ENCODE results near the gene MRM3.

MRM3 gene

DNA sequence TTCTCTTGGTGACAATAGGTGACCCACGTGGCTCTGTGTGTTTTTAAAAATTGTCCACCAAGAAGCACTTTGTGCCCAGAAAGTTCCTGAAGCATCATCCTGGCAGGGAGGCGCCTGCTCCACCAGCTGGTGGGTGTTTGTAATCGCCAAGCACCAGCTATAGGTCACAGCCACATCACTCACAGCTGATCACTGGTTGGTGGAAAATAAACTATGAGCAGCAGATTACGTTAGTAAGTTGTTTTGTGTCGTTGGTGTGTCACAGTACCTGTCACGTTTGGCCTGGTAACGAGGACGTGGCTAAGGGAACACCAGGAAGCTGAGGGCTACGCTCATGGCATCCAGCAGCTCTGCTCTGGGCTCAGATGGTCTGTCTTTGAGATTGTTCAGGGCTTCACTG, 10.1 kb downstream of the MRM3 start:
- no peak overlapping the region for H2BK5ac ChIP-seq (ENCODE audit: low read length)
- no peak overlapping the region for H3K27ac ChIP-seq (replicated peaks; ENCODE audit: low read length)
- H4K8ac ChIP-seq (ENCODE audit: low read depth, low read length): no peak overlapping the region
- H2BK12ac ChIP-seq (ENCODE audit: low read length): no peak overlapping the region
- H3K79me1 ChIP-seq (ENCODE audit: low read depth, low read length): peaks cover 4% of the 10 kb centered on the region
- peaks cover 3 to 12% of the 10 kb centered on the region in 2 donors for H3K4me1 ChIP-seq (ENCODE audit: control insufficient read depth in 2 of 2, insufficient read depth in 1 of 2, low read depth in 1 of 2, low read length in 2 of 2)
- H2BK15ac ChIP-seq (ENCODE audit: low read length): no peak overlapping the region
- no peak overlapping the region for H2BK120ac ChIP-seq (ENCODE audit: low read depth, low read length)
- DNase-seq (ENCODE audit: low spot score): no peak
- WGBS, 2 donors (ENCODE audit: extremely low coverage in 2 of 2, insufficient read length in 2 of 2, insufficient replicate concordance in 1 of 2): no CpG with 5 or more reads among the region's 9 CpGs
- H3K14ac ChIP-seq (ENCODE audit: low read length): no peak overlapping the region
- H3K9ac ChIP-seq (ENCODE audit: low read depth, low read length, poor library complexity): no peak overlapping the region
- H3K9me3 ChIP-seq (replicated peaks in 1 of 2; ENCODE audit: control insufficient read depth in 2 of 2, insufficient read depth in 1 of 2, low read depth in 1 of 2, low read length in 2 of 2): no peaks in the 10 kb centered on the region
- peaks cover 36 to 76% of the 10 kb centered on the region in 2 donors for H3K36me3 ChIP-seq (replicated peaks in 1 of 2; ENCODE audit: control insufficient read depth in 2 of 2, insufficient read depth in 2 of 2, low read length in 2 of 2)
- H3K4me2 ChIP-seq (ENCODE audit: insufficient read depth, low read length, poor library complexity, severe bottlenecking): no peak overlapping the region
- no peak overlapping the region for H2AK5ac ChIP-seq (ENCODE audit: low read depth, low read length)
- H4K91ac ChIP-seq (ENCODE audit: low read depth, low read length, poor library complexity): no peak overlapping the region
- H3K23ac ChIP-seq (ENCODE audit: low read depth, low read length, poor library complexity): no peak overlapping the region
- no peak overlapping the region for H3K4ac ChIP-seq (ENCODE audit: low read length)
- no peak overlapping the region for H3K18ac ChIP-seq (ENCODE audit: low read length)
- no peak overlapping the region for H3K4me3 ChIP-seq (ENCODE audit: low read length in 2 of 2)
- H3K27me3 ChIP-seq (ENCODE audit: control insufficient read depth in 3 of 3, insufficient read depth in 3 of 3, low read depth in 1 of 3, low read length in 3 of 3): no peaks in the 10 kb centered on the region
- H2AFZ ChIP-seq (ENCODE audit: low read length): no peak overlapping the region

DNA sequence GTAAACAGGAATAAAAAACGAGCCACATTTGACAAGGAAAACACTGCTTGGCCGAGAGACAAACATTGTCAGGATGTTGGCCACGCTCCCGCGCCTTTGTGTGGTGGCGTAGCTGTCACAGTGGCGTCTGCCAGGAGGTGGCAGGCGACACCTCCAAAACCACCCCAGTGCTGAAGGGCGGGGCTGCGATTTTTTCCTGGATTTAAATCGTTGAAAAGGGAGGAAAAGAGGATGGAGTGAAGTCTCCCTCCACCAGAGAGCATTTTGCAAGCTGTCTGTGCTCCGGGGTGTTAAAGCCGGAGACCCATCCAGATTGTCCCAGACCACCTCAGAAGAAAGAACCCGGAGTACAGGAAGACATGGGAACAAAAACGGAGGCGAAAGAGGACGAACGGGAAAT, 12.7 kb downstream of the MRM3 start:
- H4K91ac ChIP-seq (ENCODE audit: low read depth, low read length, poor library complexity): no peak overlapping the region
- H2BK15ac ChIP-seq (ENCODE audit: low read length): peak overlapping the region; percentile 63
- no peak overlapping the region for H2BK12ac ChIP-seq (ENCODE audit: low read length)
- H4K8ac ChIP-seq (ENCODE audit: low read depth, low read length): no peak overlapping the region
- no peak overlapping the region for H3K18ac ChIP-seq (ENCODE audit: low read length)
- H2AK5ac ChIP-seq (ENCODE audit: low read depth, low read length): peak overlapping the region; percentile 41
- H2BK5ac ChIP-seq (ENCODE audit: low read length): peak overlapping the region; percentile 84
- WGBS, 2 donors (ENCODE audit: extremely low coverage in 2 of 2, insufficient read length in 2 of 2, insufficient replicate concordance in 1 of 2): no CpG with 5 or more reads among the region's 18 CpGs
- DNase-seq (ENCODE audit: low spot score): peak; percentile 70
- no peak overlapping the region for H3K9ac ChIP-seq (ENCODE audit: low read depth, low read length, poor library complexity)
- no peak overlapping the region for H2AFZ ChIP-seq (ENCODE audit: low read length)
- H3K23ac ChIP-seq (ENCODE audit: low read depth, low read length, poor library complexity): no peak overlapping the region
- no peak overlapping the region for H3K14ac ChIP-seq (ENCODE audit: low read length)
- H2BK120ac ChIP-seq (ENCODE audit: low read depth, low read length): no peak overlapping the region
- peaks cover 4% of the 10 kb centered on the region for H3K79me1 ChIP-seq (ENCODE audit: low read depth, low read length)
- H3K4me3 ChIP-seq (ENCODE audit: low read length in 2 of 2): no peak overlapping the region
- H3K27me3 ChIP-seq (ENCODE audit: control insufficient read depth in 3 of 3, insufficient read depth in 3 of 3, low read depth in 1 of 3, low read length in 3 of 3): no peaks in the 10 kb centered on the region
- no peak overlapping the region for H3K27ac ChIP-seq (replicated peaks; ENCODE audit: low read length)
- H3K4ac ChIP-seq (ENCODE audit: low read length): no peak overlapping the region
- peaks cover 29 to 74% of the 10 kb centered on the region in 2 donors for H3K36me3 ChIP-seq (replicated peaks in 1 of 2; ENCODE audit: control insufficient read depth in 2 of 2, insufficient read depth in 2 of 2, low read length in 2 of 2)
- no peak overlapping the region for H3K4me2 ChIP-seq (ENCODE audit: insufficient read depth, low read length, poor library complexity, severe bottlenecking)
- H3K4me1 ChIP-seq (ENCODE audit: control insufficient read depth in 2 of 2, insufficient read depth in 1 of 2, low read depth in 1 of 2, low read length in 2 of 2): peaks cover 7 to 12% of the 10 kb centered on the region in 2 donors
- H3K9me3 ChIP-seq (replicated peaks in 1 of 2; ENCODE audit: control insufficient read depth in 2 of 2, insufficient read depth in 1 of 2, low read depth in 1 of 2, low read length in 2 of 2): no peaks in the 10 kb centered on the region

DNA sequence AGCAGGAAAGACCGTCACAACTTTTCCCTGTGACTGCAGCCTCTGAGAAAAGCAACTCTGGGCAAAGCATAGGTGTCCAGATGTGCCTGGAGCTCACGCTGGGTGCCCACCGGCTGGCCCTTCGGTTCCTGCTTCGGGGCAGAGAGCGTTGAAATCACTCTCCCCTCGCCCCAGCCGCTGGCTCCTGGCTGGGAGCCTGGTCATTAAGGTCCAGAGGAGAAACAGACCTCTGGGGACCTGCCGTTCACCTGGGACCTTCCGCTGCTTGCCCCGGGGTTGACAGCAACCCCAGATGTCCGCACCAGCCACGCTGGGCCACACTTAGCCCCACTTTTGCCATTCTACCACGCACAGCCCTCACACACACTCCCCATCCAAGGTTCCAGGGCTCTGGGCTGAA, 13.1 kb downstream of the MRM3 start:
- Histone ChIP-seq H3K4me1 (ENCODE audit: control insufficient read depth in 2 of 2, insufficient read depth in 1 of 2, low read depth in 1 of 2, low read length in 2 of 2) (peaks cover 7 to 12% of the 10 kb centered on the region in 2 donors), H2AFZ (ENCODE audit: low read length) (no peak overlapping the region), H3K14ac (ENCODE audit: low read length) (no peak overlapping the region), H2AK5ac (ENCODE audit: low read depth, low read length) (peak overlapping the region; percentile 41), H4K91ac (ENCODE audit: low read depth, low read length, poor library complexity) (no peak overlapping the region), H2BK5ac (ENCODE audit: low read length) (peak overlapping the region; percentile 84), H3K79me1 (ENCODE audit: low read depth, low read length) (peaks cover 4% of the 10 kb centered on the region), H2BK120ac (ENCODE audit: low read depth, low read length) (no peak overlapping the region), H2BK15ac (ENCODE audit: low read length) (peak overlapping the region; percentile 63), H3K4ac (ENCODE audit: low read length) (no peak overlapping the region), H3K18ac (ENCODE audit: low read length) (peak overlapping the region; percentile 1), H3K9me3 (replicated peaks in 1 of 2; ENCODE audit: control insufficient read depth in 2 of 2, insufficient read depth in 1 of 2, low read depth in 1 of 2, low read length in 2 of 2) (no peaks in the 10 kb centered on the region), H3K27me3 (ENCODE audit: control insufficient read depth in 3 of 3, insufficient read depth in 3 of 3, low read depth in 1 of 3, low read length in 3 of 3) (no peaks in the 10 kb centered on the region), H4K8ac (ENCODE audit: low read depth, low read length) (no peak overlapping the region), H3K4me3 (ENCODE audit: low read length in 2 of 2) (no peak overlapping the region), H2BK12ac (ENCODE audit: low read length) (peak overlapping the region; percentile 31), H3K27ac (replicated peaks; ENCODE audit: low read length) (no peak overlapping the region), H3K36me3 (replicated peaks in 1 of 2; ENCODE audit: control insufficient read depth in 2 of 2, insufficient read depth in 2 of 2, low read length in 2 of 2) (peaks cover 28 to 74% of the 10 kb centered on the region in 2 donors), H3K23ac (ENCODE audit: low read depth, low read length, poor library complexity) (no peak overlapping the region), H3K9ac (ENCODE audit: low read depth, low read length, poor library complexity) (no peak overlapping the region), H3K4me2 (ENCODE audit: insufficient read depth, low read length, poor library complexity, severe bottlenecking) (no peak overlapping the region)
- WGBS, 2 donors (ENCODE audit: extremely low coverage in 2 of 2, insufficient read length in 2 of 2, insufficient replicate concordance in 1 of 2): no CpG with 5 or more reads among the region's 14 CpGs
- DNase-seq (ENCODE audit: low spot score): no peak

DNA sequence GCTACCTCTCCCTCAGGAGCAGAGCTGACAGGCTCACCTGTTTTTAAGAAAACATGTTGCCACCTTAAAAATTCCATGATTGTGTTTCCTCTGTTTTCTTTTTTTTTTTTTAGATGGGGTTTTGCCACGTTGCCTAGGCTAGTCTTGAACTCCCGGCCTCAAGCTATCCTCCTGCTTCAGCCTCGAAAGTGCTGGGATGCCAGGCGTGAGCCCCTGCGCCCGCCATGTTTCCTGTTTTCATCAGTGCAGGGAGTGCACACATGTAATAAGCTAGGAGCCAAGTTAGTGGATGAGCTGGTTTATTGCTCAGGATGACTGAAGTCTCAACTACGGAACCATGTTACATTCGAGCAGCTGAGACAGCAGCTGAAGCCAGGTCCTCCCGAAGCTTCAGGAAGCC, 13.6 kb downstream of the MRM3 start:
- Histone ChIP-seq H2BK5ac (ENCODE audit: low read length) (no peak overlapping the region), H3K36me3 (replicated peaks in 1 of 2; ENCODE audit: control insufficient read depth in 2 of 2, insufficient read depth in 2 of 2, low read length in 2 of 2) (peaks cover 31 to 77% of the 10 kb centered on the region in 2 donors), H3K18ac (ENCODE audit: low read length) (no peak overlapping the region), H3K9me3 (replicated peaks in 1 of 2; ENCODE audit: control insufficient read depth in 2 of 2, insufficient read depth in 1 of 2, low read depth in 1 of 2, low read length in 2 of 2) (no peaks in the 10 kb centered on the region), H3K4ac (ENCODE audit: low read length) (no peak overlapping the region), H2BK12ac (ENCODE audit: low read length) (no peak overlapping the region), H2AK5ac (ENCODE audit: low read depth, low read length) (no peak overlapping the region), H2BK15ac (ENCODE audit: low read length) (peak overlapping the region; percentile 63), H4K91ac (ENCODE audit: low read depth, low read length, poor library complexity) (no peak overlapping the region), H3K9ac (ENCODE audit: low read depth, low read length, poor library complexity) (peak overlapping the region; percentile 54), H2BK120ac (ENCODE audit: low read depth, low read length) (no peak overlapping the region), H3K4me2 (ENCODE audit: insufficient read depth, low read length, poor library complexity, severe bottlenecking) (no peak overlapping the region), H3K27ac (replicated peaks; ENCODE audit: low read length) (no peak overlapping the region), H3K79me1 (ENCODE audit: low read depth, low read length) (peaks cover 4% of the 10 kb centered on the region), H3K4me1 (ENCODE audit: control insufficient read depth in 2 of 2, insufficient read depth in 1 of 2, low read depth in 1 of 2, low read length in 2 of 2) (peaks cover 7 to 12% of the 10 kb centered on the region in 2 donors), H3K23ac (ENCODE audit: low read depth, low read length, poor library complexity) (no peak overlapping the region), H3K14ac (ENCODE audit: low read length) (no peak overlapping the region), H4K8ac (ENCODE audit: low read depth, low read length) (no peak overlapping the region), H3K4me3 (ENCODE audit: low read length in 2 of 2) (no peak overlapping the region), H2AFZ (ENCODE audit: low read length) (no peak overlapping the region), H3K27me3 (ENCODE audit: control insufficient read depth in 3 of 3, insufficient read depth in 3 of 3, low read depth in 1 of 3, low read length in 3 of 3) (no peaks in the 10 kb centered on the region)
- DNase-seq (ENCODE audit: low spot score): no peak
- WGBS, 2 donors (ENCODE audit: extremely low coverage in 2 of 2, insufficient read length in 2 of 2, insufficient replicate concordance in 1 of 2): no CpG with 5 or more reads among the region's 9 CpGs
